Parathyroid adenoma (tissue), 2 donors: ENCODE results near the gene TBCB.
A peak's percentile ranks its signal among the peaks of the same experiment; 100 is the strongest.

ENCODE experiments used
- H2AFZ ChIP-seq: fragments of 300-600 bp; sonication (generic); one replicate; pipeline ENCODE4 v1.7.0; 2017; ENCODE audit warnings: antibody characterized with exemption, mild to moderate bottlenecking
- H3K27ac ChIP-seq: fragments of 300-600 bp; sonication (generic); one replicate; pipeline ENCODE4 v1.7.0; 2017
- H3K27me3 ChIP-seq: fragments of 300-600 bp; sonication (generic); one replicate; pipeline ENCODE4 v1.7.0; 2017; ENCODE audit warnings: low read length; ENCODE audit not compliant: control insufficient read depth, insufficient read depth
- H3K36me3 ChIP-seq: fragments of 300-600 bp; sonication (generic); one replicate; pipeline ENCODE4 v1.7.0; 2017; ENCODE audit warnings: low read length; ENCODE audit not compliant: control insufficient read depth, insufficient read depth
- H3K4me1 ChIP-seq: fragments of 300-600 bp; sonication (generic); one replicate; pipeline ENCODE4 v1.7.0; 2017; ENCODE audit warnings: control low read depth
- H3K4me2 ChIP-seq: fragments of 300-600 bp; sonication (generic); one replicate; pipeline ENCODE4 v1.7.0; 2017; ENCODE audit warnings: low read length
- H3K4me3 ChIP-seq: fragments of 300-600 bp; sonication (generic); one replicate; pipeline ENCODE4 v1.7.0; 2017; ENCODE audit warnings: low read depth, low read length
- H3K79me2 ChIP-seq: fragments of 300-600 bp; sonication (generic); one replicate; pipeline ENCODE4 v1.7.0; 2017; ENCODE audit warnings: control low read depth
- H3K9ac ChIP-seq: fragments of 300-600 bp; sonication (generic); one replicate; pipeline ENCODE4 v1.7.0; 2017; ENCODE audit warnings: mild to moderate bottlenecking
- H3K9me3 ChIP-seq: fragments of 300-600 bp; sonication (generic); one replicate; pipeline ENCODE4 v1.7.0; 2017; ENCODE audit warnings: low read length; ENCODE audit not compliant: control insufficient read depth
- TF ChIP-seq, protein P1 (sequence below): fragments of 300-600 bp; sonication (generic); IDR thresholded peaks from one replicate; pipeline ENCODE4 v1.7.0; 2017; ENCODE audit warnings: antibody characterized with exemption, mild to moderate bottlenecking
- donor health status: primary hyperparathyroidism.

TBCB gene

DNA sequence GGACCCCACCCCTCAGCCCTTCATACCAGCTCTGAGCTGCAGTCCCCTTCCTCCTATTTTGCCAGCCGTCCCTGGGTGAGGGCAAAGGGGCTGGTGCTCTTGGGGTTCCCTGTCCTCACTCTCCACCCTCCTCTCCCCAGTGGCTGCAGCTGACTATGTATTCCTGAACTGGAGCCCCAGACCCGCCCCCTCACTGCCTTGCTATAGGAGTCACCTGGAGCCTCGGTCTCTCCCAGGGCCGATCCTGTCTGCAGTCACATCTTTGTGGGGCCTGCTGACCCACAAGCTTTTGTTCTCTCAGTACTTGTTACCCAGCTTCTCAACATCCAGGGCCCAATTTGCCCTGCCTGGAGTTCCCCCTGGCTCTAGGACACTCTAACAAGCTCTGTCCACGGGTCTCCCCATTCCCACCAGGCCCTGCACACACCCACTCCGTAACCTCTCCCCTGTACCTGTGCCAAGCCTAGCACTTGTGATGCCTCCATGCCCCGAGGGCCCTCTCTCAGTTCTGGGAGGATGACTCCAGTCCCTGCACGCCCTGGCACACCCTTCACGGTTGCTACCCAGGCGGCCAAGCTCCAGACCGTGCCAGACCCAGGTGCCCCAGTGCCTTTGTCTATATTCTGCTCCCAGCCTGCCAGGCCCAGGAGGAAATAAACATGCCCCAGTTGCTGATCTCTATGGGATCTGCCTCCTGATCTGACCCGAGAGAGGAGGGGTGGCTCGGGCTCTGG lies 34.6 kb downstream of the TBCB start:
- H3K27ac ChIP-seq: no peak overlapping the region
- peaks cover 7% of the 10 kb centered on the region for H3K79me2 ChIP-seq
- H3K4me1 ChIP-seq: no peaks in the 10 kb centered on the region
- no peaks in the 10 kb centered on the region for H3K36me3 ChIP-seq
- H3K4me2 ChIP-seq: no peak overlapping the region
- TF ChIP-seq, protein P1, sequence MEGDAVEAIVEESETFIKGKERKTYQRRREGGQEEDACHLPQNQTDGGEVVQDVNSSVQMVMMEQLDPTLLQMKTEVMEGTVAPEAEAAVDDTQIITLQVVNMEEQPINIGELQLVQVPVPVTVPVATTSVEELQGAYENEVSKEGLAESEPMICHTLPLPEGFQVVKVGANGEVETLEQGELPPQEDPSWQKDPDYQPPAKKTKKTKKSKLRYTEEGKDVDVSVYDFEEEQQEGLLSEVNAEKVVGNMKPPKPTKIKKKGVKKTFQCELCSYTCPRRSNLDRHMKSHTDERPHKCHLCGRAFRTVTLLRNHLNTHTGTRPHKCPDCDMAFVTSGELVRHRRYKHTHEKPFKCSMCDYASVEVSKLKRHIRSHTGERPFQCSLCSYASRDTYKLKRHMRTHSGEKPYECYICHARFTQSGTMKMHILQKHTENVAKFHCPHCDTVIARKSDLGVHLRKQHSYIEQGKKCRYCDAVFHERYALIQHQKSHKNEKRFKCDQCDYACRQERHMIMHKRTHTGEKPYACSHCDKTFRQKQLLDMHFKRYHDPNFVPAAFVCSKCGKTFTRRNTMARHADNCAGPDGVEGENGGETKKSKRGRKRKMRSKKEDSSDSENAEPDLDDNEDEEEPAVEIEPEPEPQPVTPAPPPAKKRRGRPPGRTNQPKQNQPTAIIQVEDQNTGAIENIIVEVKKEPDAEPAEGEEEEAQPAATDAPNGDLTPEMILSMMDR: no peak
- no peak overlapping the region for H2AFZ ChIP-seq
- no peak overlapping the region for H3K4me3 ChIP-seq
- no peaks in the 10 kb centered on the region for H3K9me3 ChIP-seq
- H3K9ac ChIP-seq: no peak overlapping the region
- H3K27me3 ChIP-seq: no peaks in the 10 kb centered on the region

DNA sequence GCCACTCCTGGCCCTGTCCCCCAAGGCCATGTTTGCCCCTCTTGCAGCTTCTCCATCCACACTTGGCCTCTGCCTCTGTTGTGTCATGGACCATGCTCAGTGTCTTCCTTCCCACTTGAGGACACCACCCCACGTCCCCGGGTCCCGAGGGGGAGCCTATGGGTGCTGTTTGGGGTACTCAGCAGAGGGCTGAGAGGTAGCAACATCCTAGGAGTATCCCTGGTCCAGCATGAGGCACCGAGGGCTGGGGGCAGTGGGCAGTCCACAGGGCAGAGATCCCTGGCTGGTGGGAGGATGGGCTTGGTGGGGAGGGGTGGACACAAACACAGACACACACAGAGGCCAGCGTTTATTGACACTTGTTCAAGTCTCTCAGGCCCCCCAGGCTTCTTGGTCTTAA lies 35.3 kb downstream of the TBCB start:
- H3K4me1 ChIP-seq: no peaks in the 10 kb centered on the region
- no peak overlapping the region for H2AFZ ChIP-seq
- no peaks in the 10 kb centered on the region for H3K9me3 ChIP-seq
- TF ChIP-seq, protein P1: no peak
- H3K9ac ChIP-seq: no peak overlapping the region
- H3K27me3 ChIP-seq: no peaks in the 10 kb centered on the region
- no peaks in the 10 kb centered on the region for H3K36me3 ChIP-seq
- peak overlapping the region; percentile 98 for H3K27ac ChIP-seq
- no peak overlapping the region for H3K4me3 ChIP-seq
- H3K79me2 ChIP-seq: peaks cover 7% of the 10 kb centered on the region
- H3K4me2 ChIP-seq: no peak overlapping the region

DNA sequence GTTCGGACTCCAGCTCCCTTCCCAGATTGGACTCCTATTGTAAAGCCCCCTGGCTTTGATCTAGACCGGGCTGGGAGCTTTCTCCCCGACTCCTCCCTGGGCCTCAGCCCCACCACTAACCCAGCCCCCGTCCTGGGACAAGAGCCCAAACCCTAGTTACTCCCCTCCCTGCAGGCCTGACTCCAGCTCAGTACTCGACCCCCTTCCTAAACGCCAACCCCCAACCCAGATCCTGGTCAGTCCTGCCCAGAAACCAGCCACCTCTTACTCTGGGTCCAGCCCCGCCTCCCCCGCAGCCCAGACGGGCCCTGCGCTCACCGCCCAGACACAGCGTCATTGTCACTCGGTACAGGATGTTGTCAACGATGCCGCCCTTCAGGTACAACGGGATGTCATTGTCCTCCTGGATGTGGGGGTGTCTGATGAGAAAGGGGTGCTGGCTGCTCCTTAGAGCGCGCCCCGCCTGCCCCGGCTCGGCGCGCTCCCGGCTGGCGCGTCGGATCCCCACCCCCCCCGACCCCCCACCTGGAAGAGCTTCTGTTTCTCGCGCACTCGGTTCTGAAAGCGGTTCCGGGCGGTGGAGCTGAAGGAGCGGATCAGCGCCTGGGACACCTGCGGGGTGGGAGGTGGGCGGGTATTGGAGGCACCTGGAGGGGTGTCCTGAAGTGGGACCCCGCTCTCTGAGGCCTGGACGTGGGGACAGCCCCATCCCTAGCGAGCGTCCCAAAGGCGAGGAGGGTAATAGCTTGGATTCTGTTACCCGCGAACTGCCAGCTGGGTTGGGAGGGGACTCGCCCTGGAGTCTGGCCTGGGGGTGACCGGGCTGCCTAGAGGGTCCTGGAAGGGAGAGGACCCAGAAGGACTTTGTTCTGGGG lies 36.1 kb downstream of the TBCB start:
- peak overlapping the region; percentile 98 for H3K27ac ChIP-seq

DNA sequence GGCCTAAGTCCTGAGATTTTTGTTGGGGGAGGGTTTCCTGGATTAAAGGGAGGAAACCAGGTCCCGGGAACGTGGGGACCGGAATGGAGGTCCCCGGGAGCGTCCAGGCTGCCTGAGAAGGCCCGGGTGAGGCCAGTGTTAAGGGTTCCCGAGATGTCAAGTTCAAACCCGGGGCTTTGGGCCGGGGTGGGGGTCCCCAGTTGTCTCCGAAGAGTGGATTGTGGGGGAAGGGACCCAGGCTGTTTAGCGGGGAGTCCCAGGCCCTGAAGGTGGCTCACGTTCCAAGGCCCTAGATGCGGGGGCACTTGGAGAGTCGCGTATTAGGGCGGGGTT lies 36.7 kb downstream of the TBCB start:
- Histone ChIP-seq H3K4me1 (no peaks in the 10 kb centered on the region), H3K27ac (peak overlapping the region; percentile 98), H3K27me3 (no peaks in the 10 kb centered on the region), H3K4me3 (peak overlapping the region; percentile 77), H3K79me2 (peaks cover 4% of the 10 kb centered on the region), H3K9me3 (no peaks in the 10 kb centered on the region), H3K9ac (peak overlapping the region; percentile 95), H3K36me3 (no peaks in the 10 kb centered on the region), H2AFZ (peak overlapping the region; percentile 92), H3K4me2 (peak overlapping the region; percentile 71)
- TF ChIP-seq, protein P1: no peak

More for the DNA sequence above, 36.1 kb downstream of the TBCB start:
- Histone ChIP-seq H3K27me3 (no peaks in the 10 kb centered on the region), H3K9me3 (no peaks in the 10 kb centered on the region), H2AFZ (peak overlapping the region; percentile 92), H3K79me2 (peaks cover 4% of the 10 kb centered on the region), H3K36me3 (no peaks in the 10 kb centered on the region), H3K4me1 (no peaks in the 10 kb centered on the region), H3K9ac (peak overlapping the region; percentile 95), H3K4me3 (peak overlapping the region; percentile 77), H3K4me2 (peak overlapping the region; percentile 71)
- TF ChIP-seq, protein P1: no peak
